Adrenal gland (tissue), 19 donors: ENCODE results near the gene NQO2. TPM values are rescaled to one million over a fixed set of nuclear protein-coding genes. Genes with fewer than 3 reads are reported as not detected.
A peak's percentile ranks its signal among the peaks of the same experiment; 100 is the strongest.

Experiments
- DNase-seq, 7 donors: peaks; one replicate each; pipeline ENCODE4 v3.0.0-alpha.2; 2019 to 2020
- H3K27ac ChIP-seq, 5 donors: fragments of 200-600 bp; sonication (generic) in 4 of 5; 1 replicate in 3 of 5; 2 replicates in 2 of 5; pipeline versions ENCODE4 v1.5.1 to v1.8.0; 2016 to 2020; ENCODE audit warnings: mild to moderate bottlenecking in 1 of 5
- H3K27me3 ChIP-seq: fragments of 200-600 bp; 2 replicates; pipeline ENCODE4 v1.8.0; 2021
- H3K36me3 ChIP-seq, 2 donors: fragments of 200-600 bp; replicated peaks in 1 of 2; 1 replicate in 1 of 2; 2 replicates in 1 of 2; pipeline versions ENCODE4 v1.5.1 to v1.8.0; 2018 to 2022
- H3K4me1 ChIP-seq, 2 donors: fragments of 200-600 bp; replicated peaks in 1 of 2; 1 replicate in 1 of 2; 2 replicates in 1 of 2; pipeline versions ENCODE4 v1.5.1 to v1.8.0; 2018 to 2021
- H3K4me3 ChIP-seq, 4 donors: fragments of 200-600 bp; sonication (generic) in 3 of 4; one replicate each; pipeline ENCODE4 v1.5.1; 2016 to 2018
- H3K9me3 ChIP-seq, 3 donors: fragments of 200-600 bp; sonication (generic) in 1 of 3; replicated peaks in 1 of 3; 1 replicate in 2 of 3; 2 replicates in 1 of 3; pipeline versions ENCODE4 v1.5.1 to v1.8.0; 2016 to 2021
- CTCF ChIP-seq, 6 experiments: fragments of 450-650 bp in 4 of 6; fragments of 200-600 bp in 2 of 6; sonication (generic) in 1 of 6; IDR thresholded peaks; 1 replicate in 5 of 6; 2 replicates in 1 of 6; pipeline versions ENCODE4 v1.5.1 to v1.8.0; 2016 to 2021; ENCODE audit warnings: antibody characterized with exemption in 6 of 6, mild to moderate bottlenecking in 2 of 6, moderate library complexity in 1 of 6
- POLR2A ChIP-seq, 2 donors: fragments of 450-650 bp; IDR thresholded peaks; one replicate each; pipeline ENCODE4 v1.6.1; 2017; ENCODE audit warnings: antibody characterized with exemption in 2 of 2, mild to moderate bottlenecking in 2 of 2, moderate library complexity in 1 of 2
- WGBS, 4 donors: extraction: QIAGEN DNeasy Blood & Tissue Kit in 2 of 4; methylation state at CpG; one replicate each; pipeline versions ENCODE4 v1.1.5 to v1.1.7; 2013 to 2017; 5-methylcytosine and 5-hydroxymethylcytosine counted together
- intact Hi-C, 2 donors: fragments of 100-400 bp; cut with DNase I; formaldehyde crosslinking; loops; one replicate each; pipeline versions ENCODE4 v1.14.1 to v1.15.0; 2022 to 2023
- long read RNA-seq, 10 donors: library from polyadenylated mRNA in 3 of 10; unstranded in 2 of 10; stranded (forward) in 1 of 10; transcript quantifications; one replicate each; pipeline ENCODE4 v2.0.0 and lab custom pipeline, GENCODE V29; 2021 to 2026
- polyA plus RNA-seq, 3 donors: library from polyadenylated mRNA; stranded (reverse); fragments of 200-250 nt in 2 of 3; fragments of 350-450 nt in 1 of 3; fragmentation: Illumina TruSeq in 1 of 3; extraction: RNeasy Lipid Tissue Mini Kit (QIAGEN cat#74804) in 1 of 3; gene quantifications; one replicate each; pipeline ENCODE4 v1.2.3, GENCODE V29; 2013 to 2014
- total RNA-seq, 9 donors: library from RNA; depleted of rRNA in 4 of 9; stranded (reverse); fragments of >200 nt in 4 of 9; fragments of 120-200 nt in 1 of 9; fragmentation: NEBNext Ultra II Directional in 1 of 9; extraction: Animal tissue kit (Norgen Biotek cat#: 25700) in 1 of 9; gene quantifications; one replicate each; pipeline versions ENCODE4 v1.1.0 to v1.2.4, GENCODE V29; 2013 to 2023
- donor health status: healthy with polysubstance abuse.
- donor health status: Bipolar disorder and iron deficiency.
- donor health status: DM: yes; HTN: yes; CAD: no.
- donor health status: DM: no; HTN: no; CAD: no.
- donor health status: DM: no; HTN: no; CAD: no.
- donor health status: DM: yes; HTN: yes; CAD: no.

The NQO2 gene
- total RNA-seq, result 100 to 1,000 TPM; 133 to 200 (median 157) TPM
- polyA plus RNA-seq, result 100 to 1,000 TPM; 100 to 177 (median 158) TPM
- long read RNA-seq, donor 1, full-length matches to known transcripts, result 61 of 76 reads
- long read RNA-seq, donor 1, partial matches to known transcripts, result 15 of 76 reads
- long read RNA-seq, donor 1, other reads (novel, unspliced or antisense), result 0 of 76 reads
- long read RNA-seq, donor 2, full-length matches to known transcripts, result 22 of 31 reads
- long read RNA-seq, donor 2, partial matches to known transcripts, result 9 of 31 reads
- long read RNA-seq, donor 2, other reads (novel, unspliced or antisense), result 0 of 31 reads
- long read RNA-seq, donor 3, full-length matches to known transcripts, result 46 of 95 reads
- long read RNA-seq, donor 3, partial matches to known transcripts, result 34 of 95 reads
- long read RNA-seq, donor 3, other reads (novel, unspliced or antisense), result 15 of 95 reads
- long read RNA-seq, donor 4, full-length matches to known transcripts, result 91 of 117 reads
- long read RNA-seq, donor 4, partial matches to known transcripts, result 5 of 117 reads
- long read RNA-seq, donor 4, other reads (novel, unspliced or antisense), result 21 of 117 reads
- long read RNA-seq, donor 5, full-length matches to known transcripts, result 242 of 322 reads
- long read RNA-seq, donor 5, partial matches to known transcripts, result 9 of 322 reads
- long read RNA-seq, donor 5, other reads (novel, unspliced or antisense), result 71 of 322 reads
- long read RNA-seq, donor 6, full-length matches to known transcripts, result 44 of 64 reads
- long read RNA-seq, donor 6, partial matches to known transcripts, result 3 of 64 reads
- long read RNA-seq, donor 6, other reads (novel, unspliced or antisense), result 17 of 64 reads
- long read RNA-seq, donor 7, full-length matches to known transcripts, result 15 of 35 reads
- long read RNA-seq, donor 7, partial matches to known transcripts, result 15 of 35 reads
- long read RNA-seq, donor 7, other reads (novel, unspliced or antisense), result 5 of 35 reads
- long read RNA-seq, donor 8, full-length matches to known transcripts, result 51 of 59 reads
- long read RNA-seq, donor 8, partial matches to known transcripts, result 8 of 59 reads
- long read RNA-seq, donor 8, other reads (novel, unspliced or antisense), result 0 of 59 reads
- long read RNA-seq, donor 9, full-length matches to known transcripts, result 38 of 56 reads
- long read RNA-seq, donor 9, partial matches to known transcripts, result 18 of 56 reads
- long read RNA-seq, donor 9, other reads (novel, unspliced or antisense), result 0 of 56 reads
- long read RNA-seq, donor 10, full-length matches to known transcripts, result 8 of 8 reads
- long read RNA-seq, donor 10, partial matches to known transcripts, result 0 of 8 reads
- long read RNA-seq, donor 10, other reads (novel, unspliced or antisense), result 0 of 8 reads

- DNase-seq, result peak; percentile 90 to 95 (median 94)
- Histone ChIP-seq H3K36me3 (peaks cover 0 to 11% of the 10 kb centered on the region in 2 donors), H3K4me1 (peaks cover 11 to 29% of the 10 kb centered on the region in 2 donors), H3K27ac (peak within 1 kb of the TSS; percentile 85 to 98 (median 96)), H3K27me3 (no peaks in the 10 kb centered on the region), H3K4me3 (peak within 1 kb of the TSS; percentile 43 to 83 (median 71)), H3K9me3 (no peaks in the 10 kb centered on the region)
- peak in 2 of 6 experiments; percentile 6 to 25 for TF ChIP-seq CTCF (IDR thresholded peaks at IDR 0.05)
- TF ChIP-seq POLR2A (IDR thresholded peaks at IDR 0.05), result peak; percentile 86 to 95
- intact Hi-C loops, result loop anchor here (5.0 kb wide), 1 partner anchor 57 kb away; no protein-coding TSS in a partner anchor
- 2 to 19% (median 10%) methylated on average over 8 to 85 of the region's 87 CpGs for WGBS, 4 donors
These were observed at the start of gene NQO2 for GRCh38 chr6:2999618-3000557. Gene NQO2, plus strand, starts transcription at chr6:2999894. Its CDS starts 6,659 bp downstream, at chr6:3006553.

GRCh38 chr6:2950713-2951112, 49.0 kb upstream of the NQO2 start:
- intact Hi-C loops, result loop anchor here in 1 of 2 donors (2.0 kb wide), 1 partner anchor 38 kb away; no protein-coding TSS in a partner anchor
- no peaks in the 10 kb centered on the region for H3K27me3 ChIP-seq
- WGBS, 4 donors, result 82 to 89% (median 85%) methylated on average over 12 of the region's 12 CpGs
- TF ChIP-seq CTCF (IDR thresholded peaks at IDR 0.05) (no peak), POLR2A (IDR thresholded peaks at IDR 0.05) (no peak)
- DNase-seq, result peak in 4 of 7 donors; percentile 12 to 53 (median 14)
- no peak overlapping the region for H3K4me3 ChIP-seq
- H3K9me3 ChIP-seq, result no peaks in the 10 kb centered on the region
- peaks cover 6 to 14% of the 10 kb centered on the region in 2 donors for H3K4me1 ChIP-seq
- H3K27ac ChIP-seq, result peak overlapping the region in 2 of 5 donors; percentile 10 to 69
- H3K36me3 ChIP-seq, result peaks cover 0 to 50% of the 10 kb centered on the region in 2 donors

GRCh38 chr6:2951728-2952127, 48.0 kb upstream of the NQO2 start:
- Histone ChIP-seq H3K27ac (peak overlapping the region in 4 of 5 donors; percentile 32 to 69 (median 56)), H3K4me3 (no peak overlapping the region), H3K4me1 (peaks cover 6 to 14% of the 10 kb centered on the region in 2 donors), H3K27me3 (no peaks in the 10 kb centered on the region), H3K9me3 (no peaks in the 10 kb centered on the region), H3K36me3 (peaks cover 0 to 61% of the 10 kb centered on the region in 2 donors)
- intact Hi-C loops, result loop anchor here in 1 of 2 donors (2.0 kb wide), 1 partner anchor 37 kb away; no protein-coding TSS in a partner anchor
- peak in 6 of 7 donors; percentile 15 to 62 (median 53) for DNase-seq
- TF ChIP-seq CTCF (IDR thresholded peaks at IDR 0.05) (no peak), POLR2A (IDR thresholded peaks at IDR 0.05) (no peak)
- WGBS, 4 donors, result 61 to 85% (median 66%) methylated on average over 5 to 8 of the region's 8 CpGs
